PFSK-1 (cell line): ENCODE data around the gene WDR48.

Source experiments
- FOXP2 ChIP-seq: optimal IDR thresholded peaks from 2 replicates; pipeline ENCODE3; 2011; ENCODE audit warnings: borderline replicate concordance, control low read depth, inconsistent platforms; ENCODE audit not compliant: insufficient read depth; ENCODE audit errors: extremely low read length, extremely low read depth
- POLR2AphosphoS5 ChIP-seq: IDR thresholded peaks from 2 replicates; pipeline ENCODE4 v1.6.1; 2012; ENCODE audit warnings: low read depth, mild to moderate bottlenecking, control low read depth, low read length, moderate library complexity
- SIN3A ChIP-seq: IDR thresholded peaks from 2 replicates; pipeline ENCODE4 v1.6.1; 2012; ENCODE audit warnings: mild to moderate bottlenecking, low read length, moderate library complexity, borderline replicate concordance; ENCODE audit not compliant: insufficient read depth
- TAF1 ChIP-seq: IDR thresholded peaks from 2 replicates; pipeline ENCODE4 v1.6.1; 2012; ENCODE audit warnings: low read length, control low read depth, borderline replicate concordance; ENCODE audit not compliant: insufficient read depth
- TF ChIP-seq, protein P1 (sequence below), 2 experiments: IDR thresholded peaks; 2 replicates each; pipeline versions ENCODE4 v1.6.1 to v1.8.0; 2011 to 2012; ENCODE audit warnings: low read depth in 2 of 2, low read length in 2 of 2, control low read depth in 1 of 2, inconsistent platforms in 1 of 2, mild to moderate bottlenecking in 1 of 2, moderate library complexity in 1 of 2; ENCODE audit not compliant: insufficient read depth in 1 of 2

Gene WDR48

DNA sequence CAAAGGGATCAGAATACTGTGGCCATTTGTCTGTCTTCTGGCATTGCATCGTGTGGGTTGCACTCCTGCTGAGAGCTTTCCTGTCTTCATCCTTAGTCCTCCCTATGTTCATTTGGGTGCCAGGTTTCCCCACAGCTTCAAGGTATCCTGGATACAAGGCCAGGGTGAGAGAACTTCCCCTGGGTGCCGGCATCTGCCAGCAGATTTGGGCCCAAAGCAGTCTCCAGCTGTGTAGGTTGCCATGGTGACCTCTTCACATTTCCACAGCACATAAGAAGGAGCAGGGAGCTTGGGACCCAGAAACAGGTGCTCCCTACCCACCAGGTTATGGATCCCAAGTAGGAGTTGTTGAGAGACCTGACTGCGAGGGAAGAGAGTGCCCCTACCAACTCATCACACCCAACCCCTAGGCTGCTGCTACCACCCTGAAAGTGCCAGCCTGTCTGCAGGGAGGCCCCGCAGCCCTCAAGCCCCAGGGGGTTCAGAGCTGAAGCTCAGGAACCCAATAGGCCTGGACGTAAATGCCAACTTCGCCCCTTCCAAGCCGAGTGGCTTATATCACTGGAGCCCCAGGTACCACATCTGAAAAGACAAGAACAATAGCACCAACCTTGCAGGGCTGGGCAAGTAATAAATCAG is 75.6 kb downstream of the WDR48 start:
- TF ChIP-seq, protein P1, sequence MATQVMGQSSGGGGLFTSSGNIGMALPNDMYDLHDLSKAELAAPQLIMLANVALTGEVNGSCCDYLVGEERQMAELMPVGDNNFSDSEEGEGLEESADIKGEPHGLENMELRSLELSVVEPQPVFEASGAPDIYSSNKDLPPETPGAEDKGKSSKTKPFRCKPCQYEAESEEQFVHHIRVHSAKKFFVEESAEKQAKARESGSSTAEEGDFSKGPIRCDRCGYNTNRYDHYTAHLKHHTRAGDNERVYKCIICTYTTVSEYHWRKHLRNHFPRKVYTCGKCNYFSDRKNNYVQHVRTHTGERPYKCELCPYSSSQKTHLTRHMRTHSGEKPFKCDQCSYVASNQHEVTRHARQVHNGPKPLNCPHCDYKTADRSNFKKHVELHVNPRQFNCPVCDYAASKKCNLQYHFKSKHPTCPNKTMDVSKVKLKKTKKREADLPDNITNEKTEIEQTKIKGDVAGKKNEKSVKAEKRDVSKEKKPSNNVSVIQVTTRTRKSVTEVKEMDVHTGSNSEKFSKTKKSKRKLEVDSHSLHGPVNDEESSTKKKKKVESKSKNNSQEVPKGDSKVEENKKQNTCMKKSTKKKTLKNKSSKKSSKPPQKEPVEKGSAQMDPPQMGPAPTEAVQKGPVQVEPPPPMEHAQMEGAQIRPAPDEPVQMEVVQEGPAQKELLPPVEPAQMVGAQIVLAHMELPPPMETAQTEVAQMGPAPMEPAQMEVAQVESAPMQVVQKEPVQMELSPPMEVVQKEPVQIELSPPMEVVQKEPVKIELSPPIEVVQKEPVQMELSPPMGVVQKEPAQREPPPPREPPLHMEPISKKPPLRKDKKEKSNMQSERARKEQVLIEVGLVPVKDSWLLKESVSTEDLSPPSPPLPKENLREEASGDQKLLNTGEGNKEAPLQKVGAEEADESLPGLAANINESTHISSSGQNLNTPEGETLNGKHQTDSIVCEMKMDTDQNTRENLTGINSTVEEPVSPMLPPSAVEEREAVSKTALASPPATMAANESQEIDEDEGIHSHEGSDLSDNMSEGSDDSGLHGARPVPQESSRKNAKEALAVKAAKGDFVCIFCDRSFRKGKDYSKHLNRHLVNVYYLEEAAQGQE (IDR thresholded peaks at IDR 0.05; ENCODE audit: insufficient read depth in 1 of 2, low read depth in 2 of 2, low read length in 2 of 2), result no peak
- TF ChIP-seq TAF1 (no peak), FOXP2 (no peak), POLR2AphosphoS5 (no peak), SIN3A (no peak)

DNA sequence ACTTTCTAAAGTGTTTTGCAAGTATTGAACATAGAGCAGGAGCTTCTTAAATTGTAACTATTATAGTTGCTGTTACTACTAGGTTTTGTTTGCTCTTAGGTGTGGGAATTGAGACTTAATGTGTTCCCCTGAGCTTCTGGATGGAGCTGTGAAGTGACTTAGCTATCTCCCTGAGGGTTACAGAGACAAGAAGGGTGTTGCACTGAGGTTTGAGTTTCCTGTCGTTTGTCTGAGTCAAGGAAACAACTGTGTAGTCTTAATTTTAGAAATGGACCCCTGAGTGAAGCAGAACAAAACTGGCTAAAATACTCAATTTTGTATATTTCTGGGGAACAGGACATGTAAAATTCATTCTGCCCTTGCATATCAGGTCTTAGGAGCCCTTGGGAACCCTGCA is 76.1 kb downstream of the WDR48 start:
- TF ChIP-seq SIN3A, result no peak
- no peak for TF ChIP-seq TAF1
- TF ChIP-seq, protein P1 (IDR thresholded peaks at IDR 0.05; ENCODE audit: insufficient read depth in 1 of 2, low read depth in 2 of 2, low read length in 2 of 2), result no peak
- no peak for TF ChIP-seq FOXP2
- no peak for TF ChIP-seq POLR2AphosphoS5

DNA sequence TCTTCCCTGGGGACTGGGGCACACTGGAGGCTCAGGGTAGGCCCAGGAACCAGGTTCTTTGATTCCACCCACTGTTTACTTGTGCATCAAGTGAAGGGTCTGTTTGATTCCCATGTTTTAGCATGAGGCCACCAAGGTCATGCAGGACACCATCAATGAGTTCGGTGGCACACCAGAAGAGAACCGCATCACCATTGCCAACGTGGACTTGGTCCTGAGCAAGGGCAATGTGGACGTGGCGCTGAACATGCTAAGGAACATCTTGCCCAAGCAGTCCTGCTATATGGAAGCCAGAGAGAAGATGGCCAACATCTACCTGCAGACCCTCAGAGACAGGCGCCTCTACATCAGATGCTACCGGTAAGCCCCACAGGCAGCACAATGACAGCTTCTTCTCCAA is 77.1 kb downstream of the WDR48 start:
- TF ChIP-seq POLR2AphosphoS5 (no peak), FOXP2 (no peak), SIN3A (no peak), TAF1 (no peak)
- TF ChIP-seq, protein P1 (IDR thresholded peaks at IDR 0.05; ENCODE audit: insufficient read depth in 1 of 2, low read depth in 2 of 2, low read length in 2 of 2), result no peak

DNA sequence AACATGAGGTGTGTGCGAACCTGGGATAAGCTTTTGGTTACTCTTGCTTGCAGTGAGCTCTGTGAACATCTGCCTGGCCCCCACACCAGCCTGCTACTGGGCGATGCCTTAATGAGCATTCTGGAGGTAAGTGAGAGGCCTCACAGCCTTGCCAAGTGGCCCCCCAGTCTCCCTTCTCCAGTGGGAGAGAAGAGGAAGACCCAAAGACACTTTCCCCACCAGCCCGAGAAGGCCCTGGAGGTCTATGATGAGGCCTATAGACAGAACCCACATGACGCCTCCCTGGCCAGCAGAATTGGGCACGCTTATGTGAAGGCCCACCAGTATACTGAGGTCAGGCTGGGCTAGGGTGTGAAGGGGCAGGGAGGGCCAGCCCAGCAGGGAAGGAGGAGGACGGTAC is 78.2 kb downstream of the WDR48 start:
- TF ChIP-seq SIN3A (no peak), POLR2AphosphoS5 (no peak), FOXP2 (no peak), TAF1 (no peak)
- TF ChIP-seq, protein P1 (IDR thresholded peaks at IDR 0.05; ENCODE audit: insufficient read depth in 1 of 2, low read depth in 2 of 2, low read length in 2 of 2), result no peak
